ENCODE results near the gene HAND2.

Gene HAND2

GRCh38 chr4:173529477-173530325, at the start of gene HAND2:
Gene HAND2, minus strand, starts transcription at chr4:173530229. Its CDS starts 940 bp downstream, at chr4:173529289.
- peak; percentile 88 for DNase-seq

- DNase-seq = no peak
Observed at GRCh38 chr4:173578956-173579355, 48.9 kb upstream of the HAND2 start.

- no peak for DNase-seq
Observed at GRCh38 chr4:173577963-173578362, 47.9 kb upstream of the HAND2 start.

GRCh38 chr4:173575482-173576152, 45.6 kb upstream of the HAND2 start:
- DNase-seq = no peak

GRCh38 chr4:173573725-173574124, 43.7 kb upstream of the HAND2 start:
- no peak for DNase-seq

GRCh38 chr4:173573286-173573685, 43.3 kb upstream of the HAND2 start:
- no peak for DNase-seq

- no peak for DNase-seq
Observed at GRCh38 chr4:173572493-173573129, 42.6 kb upstream of the HAND2 start.

- DNase-seq = no peak
Observed at GRCh38 chr4:173571620-173572019, 41.6 kb upstream of the HAND2 start.

GRCh38 chr4:173565281-173565680, 35.3 kb upstream of the HAND2 start:
- DNase-seq = no peak

- no peak for DNase-seq
Observed at GRCh38 chr4:173564461-173564860, 34.4 kb upstream of the HAND2 start.

- no peak for DNase-seq
Observed at GRCh38 chr4:173560896-173561295, 30.9 kb upstream of the HAND2 start.

- DNase-seq = no peak
Observed at GRCh38 chr4:173556398-173557131, 26.5 kb upstream of the HAND2 start.

GRCh38 chr4:173547889-173548288, 17.9 kb upstream of the HAND2 start:
- no peak for DNase-seq

GRCh38 chr4:173546776-173547175, 16.7 kb upstream of the HAND2 start:
- no peak for DNase-seq

- no peak for DNase-seq
Observed at GRCh38 chr4:173545440-173545839, 15.4 kb upstream of the HAND2 start.

GRCh38 chr4:173543266-173543665, 13.2 kb upstream of the HAND2 start:
- DNase-seq = no peak

- no peak for DNase-seq
Observed at GRCh38 chr4:173539986-173540385, 10.0 kb upstream of the HAND2 start.

GRCh38 chr4:173538909-173539445, 8.9 kb upstream of the HAND2 start:
- DNase-seq = no peak

- peak; percentile 20 for DNase-seq
Observed at GRCh38 chr4:173538148-173538908, 8.3 kb upstream of the HAND2 start.

GRCh38 chr4:173537613-173538147, 7.7 kb upstream of the HAND2 start:
- DNase-seq = no peak

GRCh38 chr4:173536808-173537429, 6.9 kb upstream of the HAND2 start:
- no peak for DNase-seq
